Measurements from ENCODE around the gene HTRA1.

DNA sequence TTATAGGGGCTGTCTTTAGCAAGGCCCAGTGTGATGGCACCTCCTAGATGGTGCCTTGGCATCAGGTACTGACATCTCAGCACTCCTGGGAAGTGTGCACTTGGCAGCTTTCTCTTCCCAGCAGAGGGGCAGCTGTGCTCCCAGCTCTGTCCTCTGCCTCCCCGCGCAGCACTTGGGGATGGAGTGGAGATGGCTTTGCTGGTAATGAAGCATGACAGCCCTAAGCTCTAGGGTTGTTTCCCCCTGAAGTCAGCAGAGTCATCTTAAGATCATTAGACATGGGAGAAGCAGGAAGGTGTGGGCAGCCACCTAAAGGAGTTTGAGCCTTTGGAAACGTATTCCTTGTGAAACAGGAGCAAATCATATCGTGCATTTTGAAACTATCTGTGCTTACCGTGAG lies 46.7 kb downstream of the HTRA1 start:
- TF ChIP-seq, protein P1, sequence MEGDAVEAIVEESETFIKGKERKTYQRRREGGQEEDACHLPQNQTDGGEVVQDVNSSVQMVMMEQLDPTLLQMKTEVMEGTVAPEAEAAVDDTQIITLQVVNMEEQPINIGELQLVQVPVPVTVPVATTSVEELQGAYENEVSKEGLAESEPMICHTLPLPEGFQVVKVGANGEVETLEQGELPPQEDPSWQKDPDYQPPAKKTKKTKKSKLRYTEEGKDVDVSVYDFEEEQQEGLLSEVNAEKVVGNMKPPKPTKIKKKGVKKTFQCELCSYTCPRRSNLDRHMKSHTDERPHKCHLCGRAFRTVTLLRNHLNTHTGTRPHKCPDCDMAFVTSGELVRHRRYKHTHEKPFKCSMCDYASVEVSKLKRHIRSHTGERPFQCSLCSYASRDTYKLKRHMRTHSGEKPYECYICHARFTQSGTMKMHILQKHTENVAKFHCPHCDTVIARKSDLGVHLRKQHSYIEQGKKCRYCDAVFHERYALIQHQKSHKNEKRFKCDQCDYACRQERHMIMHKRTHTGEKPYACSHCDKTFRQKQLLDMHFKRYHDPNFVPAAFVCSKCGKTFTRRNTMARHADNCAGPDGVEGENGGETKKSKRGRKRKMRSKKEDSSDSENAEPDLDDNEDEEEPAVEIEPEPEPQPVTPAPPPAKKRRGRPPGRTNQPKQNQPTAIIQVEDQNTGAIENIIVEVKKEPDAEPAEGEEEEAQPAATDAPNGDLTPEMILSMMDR (conservative IDR thresholded peaks at IDR 0.05 in 1 of 2, IDR thresholded peaks at IDR 0.05 in 1 of 2; ENCODE audit: extremely low read depth in 1 of 2, insufficient read depth in 1 of 2, low read depth in 1 of 2, low read length in 2 of 2) = no peak
- no peak for TF ChIP-seq EZH2 (IDR thresholded peaks at IDR 0.05; ENCODE audit: borderline replicate concordance, low read length)
